ENCODE results near the gene PCDH7. TPM values are rescaled to one million over a fixed set of nuclear protein-coding genes. Genes with fewer than 3 reads are reported as not detected.

The PCDH7 gene
- total RNA-seq, 2 donors from 2014 or later, result 2.6 to 3.3 TPM

DNA sequence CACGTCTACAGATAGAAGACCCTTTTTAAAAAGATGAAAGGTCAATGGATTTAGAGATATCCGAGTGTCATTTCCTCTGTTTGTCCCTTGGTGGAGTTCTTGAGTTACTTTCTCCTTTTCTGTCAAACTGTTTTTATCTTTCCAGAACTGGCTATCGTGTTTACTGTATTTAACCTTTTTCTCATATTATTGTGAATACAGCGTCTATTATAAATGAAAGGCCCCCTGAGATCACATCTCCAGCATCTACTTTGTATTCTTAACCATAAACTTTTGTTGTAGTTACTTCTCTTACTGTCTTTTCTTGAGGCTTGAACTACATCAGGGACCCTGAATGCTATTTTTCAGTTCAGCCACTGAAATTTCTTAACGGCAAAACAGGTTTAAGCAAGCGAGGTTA is 4.0 kb upstream of the PCDH7 start:
- Histone ChIP-seq H3K27me3 (peaks cover 0 to 30% of the 10 kb centered on the region in 2 donors), H3K4me1 (peaks cover 41% of the 10 kb centered on the region), H3K9me3 (no peaks in the 10 kb centered on the region), H3K36me3 (replicated peaks in 1 of 2; ENCODE audit: insufficient read depth in 1 of 2, low read depth in 2 of 2) (no peaks in the 10 kb centered on the region), H3K4me3 (no peak overlapping the region), H3K27ac (no peak overlapping the region)
- no peak for ATAC-seq
- TF ChIP-seq, protein P1, sequence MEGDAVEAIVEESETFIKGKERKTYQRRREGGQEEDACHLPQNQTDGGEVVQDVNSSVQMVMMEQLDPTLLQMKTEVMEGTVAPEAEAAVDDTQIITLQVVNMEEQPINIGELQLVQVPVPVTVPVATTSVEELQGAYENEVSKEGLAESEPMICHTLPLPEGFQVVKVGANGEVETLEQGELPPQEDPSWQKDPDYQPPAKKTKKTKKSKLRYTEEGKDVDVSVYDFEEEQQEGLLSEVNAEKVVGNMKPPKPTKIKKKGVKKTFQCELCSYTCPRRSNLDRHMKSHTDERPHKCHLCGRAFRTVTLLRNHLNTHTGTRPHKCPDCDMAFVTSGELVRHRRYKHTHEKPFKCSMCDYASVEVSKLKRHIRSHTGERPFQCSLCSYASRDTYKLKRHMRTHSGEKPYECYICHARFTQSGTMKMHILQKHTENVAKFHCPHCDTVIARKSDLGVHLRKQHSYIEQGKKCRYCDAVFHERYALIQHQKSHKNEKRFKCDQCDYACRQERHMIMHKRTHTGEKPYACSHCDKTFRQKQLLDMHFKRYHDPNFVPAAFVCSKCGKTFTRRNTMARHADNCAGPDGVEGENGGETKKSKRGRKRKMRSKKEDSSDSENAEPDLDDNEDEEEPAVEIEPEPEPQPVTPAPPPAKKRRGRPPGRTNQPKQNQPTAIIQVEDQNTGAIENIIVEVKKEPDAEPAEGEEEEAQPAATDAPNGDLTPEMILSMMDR (IDR thresholded peaks at IDR 0.05), result peak in 4 of 7 experiments; percentile 1 to 27 (median 22)
- no peak for TF ChIP-seq POLR2A (IDR thresholded peaks at IDR 0.05)
- WGBS, 2 donors, result 4 to 6% methylated on average over 6 of the region's 6 CpGs
- DNase-seq, result no peak
- intact Hi-C loops (cut with DNase I), result no loop called here

DNA sequence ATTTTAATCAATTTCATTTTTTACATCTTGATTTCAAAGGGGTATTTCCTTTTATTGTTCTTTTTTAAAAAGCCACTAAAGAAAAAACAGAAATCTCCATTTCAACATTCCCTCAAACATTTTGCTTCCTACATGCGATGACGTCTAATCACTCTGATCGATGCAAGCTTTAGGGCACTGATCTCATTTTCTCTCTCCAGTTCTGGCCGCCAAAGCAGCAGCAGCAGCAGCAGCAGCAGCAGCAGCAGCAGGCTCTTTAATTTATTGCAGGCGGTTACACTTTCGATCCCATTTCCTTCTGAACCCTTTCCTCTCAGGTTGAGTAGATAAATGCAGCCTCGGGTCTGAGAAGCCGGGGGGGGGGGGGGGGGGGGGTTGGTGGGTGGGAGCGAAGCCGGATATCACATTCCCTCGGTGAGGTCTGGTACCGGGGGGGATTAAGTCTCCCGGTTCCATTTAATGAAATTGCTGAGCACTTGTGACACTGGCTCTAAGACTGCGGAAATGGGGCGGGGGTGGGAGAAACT is 3.4 kb upstream of the PCDH7 start:
- intact Hi-C loops (cut with DNase I), result no loop called here
- H3K4me3 ChIP-seq, result peak overlapping the region; percentile 9 to 37
- H3K9me3 ChIP-seq, result no peaks in the 10 kb centered on the region
- H3K36me3 ChIP-seq (replicated peaks in 1 of 2; ENCODE audit: insufficient read depth in 1 of 2, low read depth in 2 of 2), result no peaks in the 10 kb centered on the region
- no peak overlapping the region for H3K27ac ChIP-seq
- H3K4me1 ChIP-seq, result peaks cover 47% of the 10 kb centered on the region
- TF ChIP-seq, protein P1 (IDR thresholded peaks at IDR 0.05), result no peak
- no peak for TF ChIP-seq POLR2A (IDR thresholded peaks at IDR 0.05)
- 0 to 1% methylated on average over 12 to 15 of the region's 15 CpGs for WGBS, 2 donors
- ATAC-seq (no peak), DNase-seq (no peak)
- H3K27me3 ChIP-seq, result peaks cover 0 to 35% of the 10 kb centered on the region in 2 donors

DNA sequence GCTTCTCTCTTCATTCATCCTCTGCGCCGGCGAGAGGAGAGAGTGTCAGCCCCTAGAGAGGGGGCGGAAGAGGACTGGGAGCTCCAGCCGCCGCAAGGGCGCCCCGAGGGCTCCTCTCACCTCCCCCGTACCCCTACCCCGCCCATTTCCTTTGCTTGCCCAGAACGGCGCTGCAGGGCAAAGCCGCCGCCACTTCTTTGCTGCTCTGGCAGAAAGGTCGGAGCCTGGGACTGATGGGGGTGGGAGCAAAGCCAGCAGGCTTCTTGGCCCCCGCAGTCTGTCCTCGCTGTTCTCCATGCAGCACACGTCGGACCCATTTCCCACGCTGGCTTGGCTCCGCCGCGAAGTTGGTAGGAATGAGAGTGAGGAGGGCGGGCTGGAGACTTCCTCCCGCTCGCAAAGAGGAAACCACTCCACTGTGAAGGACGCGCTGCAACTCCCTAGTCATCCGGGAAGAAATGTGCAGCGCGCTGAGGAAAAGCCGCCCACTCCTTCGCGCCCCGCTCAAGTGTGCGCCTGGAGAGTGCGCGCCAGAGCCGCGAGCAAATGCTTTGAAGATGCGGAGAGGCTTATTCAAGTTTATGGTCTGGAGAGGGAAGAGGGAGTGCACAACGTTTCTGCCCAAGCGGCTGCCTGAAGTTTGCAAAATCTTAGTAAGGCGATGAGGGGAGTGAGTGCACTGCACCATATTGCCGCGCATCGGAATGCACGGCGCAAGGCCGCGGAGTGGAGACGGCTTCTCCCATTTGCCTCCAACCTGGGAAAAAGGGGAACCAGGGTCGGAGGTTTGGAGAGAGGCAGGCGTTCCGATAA is 2.8 kb upstream of the PCDH7 start:
- WGBS, 2 donors, result 1% methylated on average over 38 to 55 of the region's 55 CpGs
- Histone ChIP-seq H3K27ac (no peak overlapping the region), H3K9me3 (no peaks in the 10 kb centered on the region), H3K4me1 (peaks cover 53% of the 10 kb centered on the region), H3K36me3 (replicated peaks in 1 of 2; ENCODE audit: insufficient read depth in 1 of 2, low read depth in 2 of 2) (no peaks in the 10 kb centered on the region), H3K27me3 (peaks cover 0 to 35% of the 10 kb centered on the region in 2 donors), H3K4me3 (peak overlapping the region; percentile 9 to 37)
- DNase-seq (peak in 1 of 4 donors; percentile 13), ATAC-seq (no peak)
- TF ChIP-seq POLR2A (IDR thresholded peaks at IDR 0.05), result no peak
- TF ChIP-seq, protein P1 (IDR thresholded peaks at IDR 0.05), result no peak
- intact Hi-C loops (cut with DNase I), result no loop called here

DNA sequence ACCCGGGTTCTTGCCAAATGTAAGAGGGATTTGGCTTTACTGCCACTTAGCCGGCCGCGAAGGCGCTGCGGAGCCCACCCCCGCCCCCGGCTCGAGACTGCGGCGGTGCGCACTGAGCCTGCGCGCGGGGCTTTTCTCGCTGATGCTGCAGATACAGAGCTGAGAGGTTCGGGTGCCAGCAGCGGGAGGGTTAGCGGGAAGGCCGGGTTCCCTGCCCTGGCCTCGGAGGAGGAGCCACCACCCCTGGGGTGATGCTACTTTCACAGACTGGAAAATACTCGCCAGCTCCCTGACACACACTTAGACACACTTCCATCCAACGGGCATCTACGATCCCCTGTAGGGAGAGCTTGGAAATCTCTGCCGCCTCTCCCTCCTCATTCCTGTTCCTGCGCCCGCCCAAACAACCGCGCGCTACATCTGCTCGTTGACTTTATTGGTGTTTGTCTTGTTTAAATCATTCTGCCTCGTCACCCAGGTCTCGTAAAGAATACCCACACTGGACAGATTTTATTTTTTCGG is 2.1 kb upstream of the PCDH7 start:
- Histone ChIP-seq H3K27ac (no peak overlapping the region), H3K27me3 (peaks cover 0 to 35% of the 10 kb centered on the region in 2 donors), H3K4me1 (peaks cover 56% of the 10 kb centered on the region), H3K36me3 (replicated peaks in 1 of 2; ENCODE audit: insufficient read depth in 1 of 2, low read depth in 2 of 2) (no peaks in the 10 kb centered on the region), H3K4me3 (no peak overlapping the region), H3K9me3 (no peaks in the 10 kb centered on the region)
- ATAC-seq, result no peak
- intact Hi-C loops (cut with DNase I), result no loop called here
- DNase-seq, result peak in 1 of 4 donors; percentile 22
- no peak for TF ChIP-seq POLR2A (IDR thresholded peaks at IDR 0.05)
- TF ChIP-seq, protein P1 (IDR thresholded peaks at IDR 0.05), result no peak
- WGBS, 2 donors, result 3 to 9% methylated on average over 13 to 34 of the region's 34 CpGs
